VCaP (cell line): ENCODE measurements around the gene LASP1NB.
"Not testable (repeated sequence)": the region's sequence is repeated elsewhere in the genome, so short reads cannot be mapped to it uniquely, and the experiment has no call there.

ENCODE experiments used
- H3K27ac ChIP-seq: fragments of 450-650 bp; 2 replicates; pipeline ENCODE4 v1.5.1; 2017
- TF ChIP-seq, protein P1 (sequence below): fragments of 450-650 bp; conservative IDR thresholded peaks from 2 replicates; pipeline ENCODE4 v1.5.1; 2017; ENCODE audit warnings: mild to moderate bottlenecking, moderate library complexity

Gene LASP1NB

DNA sequence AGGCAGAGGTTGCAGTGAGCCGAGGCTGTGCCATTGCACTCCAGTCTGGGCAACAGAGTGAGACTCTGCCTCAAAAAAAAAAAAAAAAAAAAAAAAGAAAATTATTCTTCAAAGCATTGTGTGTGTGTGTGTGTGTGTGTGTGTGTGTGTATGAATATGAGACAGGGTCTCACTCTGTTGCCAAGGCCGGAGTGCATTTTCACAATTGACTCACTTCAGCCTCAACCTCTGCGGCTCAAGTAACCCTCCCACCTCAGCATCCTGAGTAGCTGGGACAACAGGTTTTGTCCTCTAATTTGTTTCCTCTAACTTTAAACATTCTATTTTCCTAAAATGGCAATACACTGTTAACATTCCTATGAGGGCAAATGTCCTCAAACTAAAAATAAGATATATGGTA, 34.1 kb downstream of the LASP1NB start:
- TF ChIP-seq, protein P1, sequence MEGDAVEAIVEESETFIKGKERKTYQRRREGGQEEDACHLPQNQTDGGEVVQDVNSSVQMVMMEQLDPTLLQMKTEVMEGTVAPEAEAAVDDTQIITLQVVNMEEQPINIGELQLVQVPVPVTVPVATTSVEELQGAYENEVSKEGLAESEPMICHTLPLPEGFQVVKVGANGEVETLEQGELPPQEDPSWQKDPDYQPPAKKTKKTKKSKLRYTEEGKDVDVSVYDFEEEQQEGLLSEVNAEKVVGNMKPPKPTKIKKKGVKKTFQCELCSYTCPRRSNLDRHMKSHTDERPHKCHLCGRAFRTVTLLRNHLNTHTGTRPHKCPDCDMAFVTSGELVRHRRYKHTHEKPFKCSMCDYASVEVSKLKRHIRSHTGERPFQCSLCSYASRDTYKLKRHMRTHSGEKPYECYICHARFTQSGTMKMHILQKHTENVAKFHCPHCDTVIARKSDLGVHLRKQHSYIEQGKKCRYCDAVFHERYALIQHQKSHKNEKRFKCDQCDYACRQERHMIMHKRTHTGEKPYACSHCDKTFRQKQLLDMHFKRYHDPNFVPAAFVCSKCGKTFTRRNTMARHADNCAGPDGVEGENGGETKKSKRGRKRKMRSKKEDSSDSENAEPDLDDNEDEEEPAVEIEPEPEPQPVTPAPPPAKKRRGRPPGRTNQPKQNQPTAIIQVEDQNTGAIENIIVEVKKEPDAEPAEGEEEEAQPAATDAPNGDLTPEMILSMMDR = no peak
- no peak overlapping the region for H3K27ac ChIP-seq

GRCh38 chr17:38960402-38960801, 35.0 kb downstream of the LASP1NB start:
- H3K27ac ChIP-seq = no peak overlapping the region
- TF ChIP-seq, protein P1 = no peak

DNA sequence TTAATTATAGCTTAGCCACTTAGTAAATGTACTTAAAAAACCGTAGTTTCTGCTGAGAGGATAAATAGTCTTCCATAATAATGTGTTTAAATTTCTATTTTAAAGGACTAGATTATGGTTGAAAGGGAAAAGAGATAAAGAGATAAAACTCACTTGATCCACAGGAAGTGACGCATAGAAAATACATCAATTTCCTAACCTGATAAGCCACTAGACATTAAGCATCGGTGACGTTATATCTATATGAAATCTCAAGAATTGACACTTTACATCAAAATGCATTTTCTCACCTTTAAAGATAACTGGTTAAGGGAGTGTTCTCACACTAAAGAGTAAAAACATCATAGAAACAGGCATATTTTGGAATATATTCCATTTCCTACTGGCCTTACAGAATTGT, 36.0 kb downstream of the LASP1NB start:
- TF ChIP-seq, protein P1 = no peak
- no peak overlapping the region for H3K27ac ChIP-seq

GRCh38 chr17:38967290-38967738, 41.9 kb downstream of the LASP1NB start, which contains the start of gene FBXO47:
Gene FBXO47, minus strand, starts transcription at chr17:38967403. Its CDS starts 4,378 bp downstream, at chr17:38963025.
- no peak within 1 kb of the TSS for H3K27ac ChIP-seq
- TF ChIP-seq, protein P1 = no peak

DNA sequence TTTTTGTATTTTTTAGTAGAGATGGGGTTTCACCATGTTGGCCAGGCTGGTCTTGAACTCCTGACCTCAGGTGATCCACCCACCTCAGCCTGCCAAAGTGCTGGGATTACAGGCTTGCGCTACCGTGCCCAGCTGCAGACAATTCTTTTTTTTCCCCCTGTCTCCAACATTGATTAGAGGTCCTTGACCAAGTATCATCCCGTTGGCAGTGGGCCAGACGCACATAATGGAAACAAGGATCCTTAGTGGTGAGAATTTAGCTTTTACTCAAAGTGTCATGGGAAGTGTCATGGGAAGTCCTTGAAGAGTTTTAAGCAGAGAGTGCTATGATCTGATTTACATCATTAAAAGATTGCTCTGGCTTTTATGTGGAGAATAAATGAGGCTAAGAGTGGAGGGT, 43.9 kb downstream of the LASP1NB start:
- H3K27ac ChIP-seq = no peak overlapping the region
- TF ChIP-seq, protein P1 = no peak

GRCh38 chr17:38970128-38970527, 44.7 kb downstream of the LASP1NB start:
- no peak overlapping the region for H3K27ac ChIP-seq
- TF ChIP-seq, protein P1 = no peak

GRCh38 chr17:38970804-38971203, 45.4 kb downstream of the LASP1NB start:
- TF ChIP-seq, protein P1 = no peak
- H3K27ac ChIP-seq = no peak overlapping the region

DNA sequence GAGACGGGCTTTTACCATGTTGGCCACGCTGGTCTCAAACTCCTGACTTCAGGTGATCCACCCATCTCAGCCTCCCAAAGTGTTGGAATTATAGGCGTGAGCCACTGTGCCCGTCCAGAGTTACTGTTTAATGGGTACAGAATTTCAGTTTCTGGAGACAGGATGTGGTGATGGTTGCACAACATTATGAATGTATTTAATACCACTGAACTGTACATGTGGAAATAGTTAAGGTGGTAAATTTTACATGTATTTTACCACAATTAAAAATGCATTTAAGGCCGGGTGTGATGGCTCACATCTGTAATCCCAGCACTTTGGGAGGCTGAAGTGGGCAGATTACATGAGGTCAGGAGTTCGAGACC, 50.8 kb downstream of the LASP1NB start:
- not testable (repeated sequence) for H3K27ac ChIP-seq
